Stimulated activated CD4-positive, alpha-beta T cell treated with anti-CD3 and anti-CD28 coated beads, Interleukin-15, amount 100 ng/mL, for 48 hours (primary cell): Measurements from ENCODE around the gene HRH3.

Experiments
- DNase-seq, 2 donors: peaks; one replicate each; pipeline ENCODE4 v3.0.0-alpha.2; 2020; ENCODE audit warnings: low read depth in 2 of 2

The HRH3 gene

DNA sequence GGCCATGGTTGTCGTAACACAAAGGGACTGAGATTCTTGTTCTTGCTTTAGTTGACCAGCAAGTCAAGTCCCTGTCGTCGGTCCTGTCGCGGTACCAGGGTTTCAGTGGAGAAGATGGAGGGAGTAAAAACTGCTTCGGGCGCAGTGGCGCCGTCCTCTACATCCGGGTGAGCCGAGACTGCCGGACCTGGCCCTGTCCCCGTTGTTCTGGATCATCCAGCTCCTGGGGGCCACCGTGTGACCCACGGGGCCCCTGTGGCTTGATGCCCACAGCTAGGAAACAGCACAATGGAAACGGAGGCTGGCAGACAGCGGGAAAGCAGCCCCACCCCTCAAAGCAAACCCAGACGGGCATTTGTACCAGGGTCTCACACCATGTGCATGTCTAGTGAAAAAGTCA, 22.3 kb downstream of the HRH3 start:
- no peak for DNase-seq

DNA sequence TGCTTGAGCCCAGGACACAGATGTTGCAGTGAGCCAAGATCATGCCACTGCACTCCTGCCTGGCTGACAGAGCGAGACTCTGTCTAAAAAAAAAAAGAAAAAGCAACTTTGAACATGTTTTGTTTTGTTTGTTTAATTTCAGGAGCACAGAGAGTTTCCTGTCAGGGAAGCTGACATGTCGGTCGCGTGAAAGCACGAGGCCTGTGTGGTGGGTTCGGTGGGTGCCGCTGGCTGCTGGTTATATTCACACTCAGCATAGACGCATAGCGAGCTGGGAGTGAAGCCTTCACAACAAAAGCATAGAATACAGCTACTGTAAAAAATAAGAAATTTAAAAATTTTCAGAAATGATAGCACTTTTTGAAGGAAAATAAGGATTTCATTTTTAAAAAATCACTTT, 22.8 kb downstream of the HRH3 start:
- no peak for DNase-seq

DNA sequence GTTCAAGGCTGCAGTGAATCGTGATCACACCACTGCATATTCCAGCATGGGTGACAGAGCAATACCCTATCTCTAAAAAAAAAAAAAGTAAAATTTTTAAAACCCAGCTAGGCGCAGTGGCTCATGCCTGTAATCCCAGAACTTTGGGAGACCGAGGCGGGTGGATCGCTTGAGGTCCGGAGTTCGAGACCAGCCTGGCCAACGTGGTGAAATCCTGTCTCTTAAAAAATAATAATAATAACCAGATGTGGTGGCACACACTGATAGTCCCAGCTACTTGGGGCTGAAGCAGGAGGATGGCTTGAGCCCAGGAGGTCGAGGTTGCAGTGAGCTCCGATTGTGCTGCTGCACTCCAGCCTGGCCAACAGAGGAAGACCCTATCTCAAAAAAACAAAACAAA, 23.8 kb downstream of the HRH3 start:
- no peak for DNase-seq

DNA sequence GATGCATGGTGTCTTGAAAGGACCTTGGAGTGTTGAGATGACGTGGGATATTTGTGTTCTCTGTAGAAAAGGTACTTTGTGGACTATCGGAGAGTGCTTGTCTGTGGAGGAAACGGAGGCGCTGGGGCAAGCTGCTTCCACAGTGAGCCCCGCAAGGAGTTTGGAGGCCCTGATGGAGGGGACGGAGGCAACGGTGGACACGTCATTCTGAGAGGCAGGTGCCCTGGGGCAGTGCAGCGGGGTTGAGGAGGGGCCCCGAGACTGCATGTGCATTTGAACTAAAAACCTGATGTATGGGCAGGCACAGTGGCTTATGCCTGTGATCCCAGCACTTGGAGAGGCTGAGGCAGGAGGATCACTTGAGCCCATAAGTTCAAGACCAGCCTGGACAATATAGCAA, 24.3 kb downstream of the HRH3 start:
- no peak for DNase-seq

DNA sequence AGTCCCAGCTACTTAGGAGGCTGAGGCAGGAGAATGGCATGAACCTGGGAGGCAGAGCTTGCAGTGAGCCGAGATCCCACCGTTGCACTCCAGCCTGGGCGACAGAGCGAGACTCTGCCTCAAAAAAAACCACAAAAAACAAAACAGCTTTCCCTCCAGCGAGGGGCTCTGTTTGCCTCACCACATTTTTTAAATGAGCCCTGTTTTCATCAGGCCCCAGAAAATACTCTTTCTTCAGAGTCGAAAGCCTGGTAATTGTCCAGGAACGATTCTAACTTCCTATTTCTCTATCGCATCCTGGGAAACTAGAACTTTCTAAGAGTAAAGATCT, 25.0 kb downstream of the HRH3 start:
- no peak for DNase-seq

DNA sequence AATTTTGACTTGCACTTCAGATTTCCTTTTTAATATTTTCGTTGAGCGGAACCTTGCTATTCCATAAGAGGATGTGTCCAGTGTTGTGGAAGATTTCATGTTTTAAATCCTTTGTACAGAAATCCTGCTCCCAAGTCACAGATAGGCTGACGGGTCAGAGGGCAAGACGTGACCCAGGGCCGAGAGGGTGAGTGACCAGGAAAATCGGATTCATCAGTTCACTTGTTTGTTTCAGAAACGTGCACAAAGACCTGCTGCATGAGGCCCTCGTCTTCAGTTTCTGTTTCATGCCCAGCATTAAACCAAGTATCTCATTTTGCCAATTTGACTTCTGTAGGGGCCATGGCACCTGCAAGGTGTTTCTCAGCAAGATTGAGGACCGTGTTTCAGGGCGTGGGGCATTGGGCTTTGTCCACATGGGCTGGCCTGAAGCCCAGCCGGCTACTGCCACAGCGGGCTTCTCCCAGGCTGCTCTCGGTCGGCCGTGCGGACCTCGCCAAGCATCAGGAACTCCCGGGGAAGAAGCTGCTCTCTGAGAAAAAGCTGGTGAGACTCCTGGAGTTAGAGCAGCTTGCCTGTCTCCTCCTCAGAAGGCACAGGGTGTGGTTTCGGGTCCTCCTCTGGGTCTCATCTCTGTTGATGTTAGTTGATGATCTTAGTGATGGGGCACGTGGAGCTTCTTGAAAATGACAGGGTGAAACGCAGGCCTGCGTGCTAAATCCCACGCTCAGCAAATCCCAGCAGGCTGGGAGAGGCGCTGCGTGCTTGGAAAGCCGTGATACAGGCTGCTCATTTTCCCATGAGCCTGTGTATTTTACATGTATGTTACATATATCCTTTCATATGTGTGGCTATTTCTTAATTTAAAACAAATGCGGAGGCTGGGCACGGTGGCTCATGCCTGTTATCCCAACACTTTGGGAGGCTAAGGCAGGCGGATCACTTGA, 26.7 kb downstream of the HRH3 start:
- no peak for DNase-seq

DNA sequence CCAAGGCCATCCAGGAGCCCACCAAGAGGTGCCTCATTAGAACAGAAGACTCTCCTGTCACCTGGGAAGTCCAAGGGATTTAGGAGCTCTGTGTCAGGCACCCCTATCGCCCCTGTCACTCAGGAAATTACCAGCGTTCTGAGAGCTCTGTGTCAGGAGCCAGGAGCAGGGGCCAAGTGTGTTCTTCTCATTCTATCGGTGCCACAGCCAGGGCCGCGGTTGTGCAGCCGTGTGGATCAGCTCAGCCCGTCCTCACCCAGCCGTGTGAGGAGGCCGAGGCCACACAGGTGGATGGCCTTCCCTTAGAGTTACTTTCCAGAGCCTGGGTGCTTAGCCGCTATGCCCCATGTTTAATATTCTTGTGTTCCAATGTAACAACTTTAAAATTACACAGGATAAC, 27.4 kb downstream of the HRH3 start:
- no peak for DNase-seq

DNA sequence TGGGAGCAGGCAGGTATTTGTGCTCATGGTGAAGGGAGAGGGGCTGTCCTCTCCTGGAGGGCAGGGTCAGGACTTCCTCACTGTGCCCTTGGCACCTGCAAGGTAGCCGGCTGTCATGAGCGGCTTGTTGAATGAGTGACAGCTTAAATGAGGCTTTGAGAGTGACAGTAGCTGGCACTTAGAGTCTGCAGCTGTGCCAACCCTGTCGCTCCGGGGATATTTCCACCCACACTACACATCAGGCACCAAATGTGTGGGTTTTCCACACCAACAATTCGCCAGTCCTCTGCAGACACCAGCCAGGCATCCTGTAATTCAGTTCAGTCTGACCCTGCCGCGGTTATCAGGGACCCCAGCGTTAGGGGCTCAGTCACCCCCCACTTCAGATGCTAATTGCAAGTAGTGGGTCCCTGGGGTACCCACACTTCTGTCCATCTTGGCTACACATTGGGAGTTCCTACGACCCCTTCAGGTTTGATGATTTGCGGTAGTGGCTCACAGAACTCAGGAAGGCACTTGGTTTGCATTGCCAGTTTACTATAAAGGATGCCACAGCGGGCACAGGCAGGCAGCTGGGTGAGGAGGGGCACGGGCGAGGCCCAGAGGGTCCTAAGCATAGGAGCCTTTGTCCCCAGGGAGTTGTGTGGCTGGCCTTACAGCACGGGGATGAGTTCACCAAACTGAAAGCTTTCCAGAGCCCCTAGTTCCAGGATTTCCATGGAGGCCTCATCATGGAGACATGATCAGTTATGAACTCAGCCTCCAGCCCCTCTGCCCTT, 28.1 kb downstream of the HRH3 start:
- DNase-seq, result no peak

DNA sequence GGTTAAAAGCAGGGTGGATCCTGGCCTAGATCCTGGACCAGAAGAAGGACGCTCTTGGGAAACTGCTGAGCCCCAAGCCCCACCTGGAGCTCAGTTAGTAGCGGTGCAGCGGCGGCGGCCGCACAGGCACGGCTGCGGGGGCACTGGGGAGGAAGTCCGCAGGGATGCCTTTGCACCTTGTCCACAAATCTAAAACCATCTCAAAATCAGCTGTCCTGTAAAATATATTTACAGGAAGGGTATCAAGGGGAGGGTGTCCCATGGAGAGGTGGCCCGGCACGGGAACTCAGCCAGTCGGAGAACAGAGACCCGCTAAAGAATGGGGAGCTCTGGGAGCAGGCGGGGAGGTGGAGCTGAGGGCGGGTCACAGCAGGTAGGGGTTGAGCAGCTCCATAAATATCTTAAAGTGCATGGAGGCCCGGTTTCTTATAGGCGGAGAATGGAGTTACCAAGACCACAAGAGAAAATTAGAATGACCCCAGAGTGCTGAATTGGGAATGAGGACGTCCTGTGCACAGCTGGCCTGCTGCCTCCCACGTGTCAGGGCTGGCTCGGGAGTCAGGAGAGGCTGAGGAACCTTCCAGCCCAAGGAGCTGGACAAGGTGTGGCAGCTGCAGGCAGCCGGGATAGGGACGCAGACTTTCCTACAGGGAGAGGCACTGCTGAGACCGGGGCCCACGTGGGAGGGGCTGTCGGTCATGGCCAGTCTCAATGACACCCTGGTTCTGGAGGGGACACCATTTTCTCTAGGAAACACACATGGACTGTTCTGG, 29.3 kb downstream of the HRH3 start:
- no peak for DNase-seq

DNA sequence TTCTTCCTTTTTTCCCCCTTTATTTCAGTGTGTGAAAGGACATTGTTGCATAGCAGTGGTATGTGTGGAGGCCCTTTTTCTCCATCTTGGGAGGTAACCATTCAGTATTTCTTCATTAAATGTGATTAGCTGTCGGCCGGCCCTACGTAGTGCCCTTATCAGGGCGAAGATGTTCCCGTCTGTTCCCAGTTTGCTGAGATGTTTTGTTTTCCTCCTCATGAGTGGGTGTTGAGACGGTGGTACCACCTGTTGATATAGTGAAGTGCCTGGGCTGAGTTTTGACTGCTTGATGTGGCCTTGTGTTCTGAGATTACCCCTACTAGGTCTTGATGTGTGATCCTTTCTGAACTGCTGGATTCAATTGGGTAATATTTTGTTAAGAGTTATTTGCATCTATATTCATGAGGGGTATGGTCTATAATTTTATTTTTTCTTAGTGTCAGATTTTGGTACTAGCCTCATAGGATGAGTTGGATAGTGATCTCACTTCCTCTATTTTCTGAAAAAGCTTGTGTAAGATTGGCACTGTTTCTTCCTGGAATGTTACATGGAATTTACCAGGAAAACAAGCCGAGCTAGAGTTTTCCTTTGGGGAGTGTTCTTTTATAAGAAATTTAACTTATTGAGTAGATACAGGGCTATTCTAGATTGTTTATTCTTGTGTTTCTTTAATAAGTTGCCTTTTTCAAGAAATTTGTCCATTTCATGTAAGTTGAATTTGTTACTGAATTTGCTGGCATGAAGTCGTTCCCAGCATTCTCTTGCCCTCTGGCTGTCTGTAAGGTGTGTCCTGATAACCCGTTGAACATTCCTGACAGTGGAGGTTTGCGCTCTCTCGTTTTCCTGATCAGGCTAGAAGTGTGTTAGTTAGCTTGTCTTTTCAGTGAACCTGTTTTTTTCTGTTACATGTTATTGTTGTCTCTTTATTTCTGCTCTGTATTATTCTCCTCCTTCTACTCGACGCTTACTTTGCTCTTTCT, 32.9 kb downstream of the HRH3 start:
- DNase-seq, result no peak

DNA sequence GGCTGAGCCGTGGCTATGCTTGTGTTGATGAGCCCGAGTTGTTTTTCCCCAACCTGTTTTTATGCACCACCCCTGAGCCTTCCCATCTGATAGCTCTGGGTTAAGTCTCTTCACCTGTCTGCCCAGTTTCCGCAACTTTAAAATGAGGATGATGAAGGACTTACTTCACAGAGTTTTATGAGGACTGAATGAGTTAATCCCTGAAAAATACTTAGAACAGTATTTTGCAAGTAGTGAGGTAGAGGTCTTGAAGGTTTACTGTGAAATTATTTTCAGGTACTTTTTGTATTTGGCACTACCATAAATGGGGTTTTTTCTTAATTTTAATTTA, 34.0 kb downstream of the HRH3 start:
- no peak for DNase-seq

DNA sequence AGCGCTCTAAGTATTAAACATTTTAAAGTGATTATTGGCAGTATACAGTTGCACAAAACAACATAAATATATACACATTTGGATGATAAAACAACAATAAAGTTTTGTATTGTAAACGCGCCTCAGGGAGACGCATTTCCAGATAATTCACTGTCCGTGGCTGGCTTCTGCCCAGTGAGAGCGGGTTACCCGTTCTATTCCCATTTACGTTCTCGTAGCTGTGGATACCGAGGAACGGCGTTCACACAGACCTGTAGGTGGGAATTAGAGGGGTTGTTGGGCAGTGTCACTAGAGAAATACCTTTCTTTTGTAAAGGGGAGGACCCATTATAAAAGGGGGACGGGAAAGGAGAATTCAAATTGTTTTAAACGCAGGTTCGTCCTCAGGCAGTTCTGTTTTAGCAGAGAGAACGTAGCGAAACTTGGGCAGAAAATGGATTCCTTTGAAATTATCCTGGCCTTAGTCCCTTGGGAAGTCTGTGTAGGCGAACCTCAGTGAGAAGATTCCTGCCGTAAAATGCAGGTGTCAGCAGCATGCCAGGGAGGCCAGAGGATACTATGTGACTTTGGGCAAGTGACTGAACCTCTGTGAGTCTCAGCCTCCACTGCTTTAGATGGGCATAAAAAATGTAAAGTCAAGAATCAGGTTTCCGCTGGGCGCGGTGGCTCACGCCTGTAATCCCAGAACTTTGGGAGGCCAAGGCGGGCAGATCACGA, 36.5 kb downstream of the HRH3 start:
- DNase-seq, result no peak

DNA sequence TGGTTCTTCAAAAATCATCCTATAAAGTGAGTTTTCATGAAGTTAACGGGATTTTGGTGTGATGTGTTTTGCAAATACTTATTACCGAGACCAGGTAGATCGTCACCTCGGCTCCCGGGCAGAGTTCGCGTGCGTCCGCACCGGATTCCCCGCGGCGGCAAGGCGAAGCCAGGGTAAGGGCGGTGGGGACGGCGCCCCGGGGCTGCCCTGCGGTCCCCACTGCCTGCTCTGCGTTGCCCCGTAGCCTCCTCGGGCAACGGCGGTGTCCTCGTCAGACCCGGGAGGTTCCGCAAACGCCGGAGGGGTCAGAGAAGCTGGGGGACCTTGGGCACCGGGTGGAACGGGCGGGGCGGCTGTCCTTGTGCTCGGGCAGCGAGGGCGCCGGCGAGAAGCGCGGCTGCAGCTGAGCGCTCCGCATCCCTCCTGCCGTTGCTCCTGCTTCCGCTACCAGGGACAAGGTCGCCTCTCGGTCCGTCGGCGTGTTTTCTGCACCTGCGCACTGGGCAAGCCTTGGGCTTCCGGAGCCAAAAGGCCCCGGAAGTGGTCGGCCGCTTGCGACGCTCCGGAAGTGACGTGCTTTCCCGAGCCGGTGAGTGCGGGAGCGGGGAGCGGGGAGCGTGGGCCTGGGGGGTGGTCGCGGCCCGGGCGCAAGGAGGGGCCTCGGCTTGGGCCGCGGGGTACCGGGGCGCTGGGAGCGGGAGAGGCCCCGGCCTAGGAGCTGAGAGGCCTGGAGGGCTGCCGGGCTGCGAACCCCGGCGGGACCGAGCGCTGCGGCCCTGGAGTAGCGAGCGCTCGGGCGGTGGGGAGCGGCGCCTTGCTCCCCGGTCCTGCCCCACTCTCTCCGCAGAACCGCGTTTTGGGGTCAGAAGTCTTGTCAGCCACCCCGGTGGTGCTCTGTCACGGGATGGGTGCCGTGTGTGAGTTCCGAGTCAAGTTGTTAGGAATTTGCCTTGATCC, 37.3 kb downstream of the HRH3 start, which contains the start of gene MTG2:
TSS of gene MTG2 (plus strand) at position 560 of the 957 bp plus-strand sequence. CDS start 10,393 bp downstream, outside the sequence.
- peak; percentile 92 for DNase-seq

DNA sequence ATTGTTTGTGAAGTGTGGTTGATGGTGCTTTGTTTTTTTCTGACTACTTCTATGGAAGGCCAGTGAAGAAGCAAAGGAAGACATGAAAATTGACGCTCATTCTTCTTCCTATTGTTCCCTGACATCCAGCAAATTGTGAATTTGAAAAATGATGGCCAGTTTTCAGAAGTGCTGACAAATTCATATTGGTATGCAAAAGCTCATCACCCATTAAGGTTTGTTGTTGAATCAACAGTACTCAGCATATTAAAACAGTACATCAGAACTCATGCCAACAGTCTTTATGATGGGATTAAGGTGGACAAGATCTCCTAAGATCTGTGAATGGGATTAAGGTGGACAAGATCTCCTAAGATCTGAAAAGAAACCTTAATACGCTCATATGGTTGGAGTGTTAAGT, 38.3 kb downstream of the HRH3 start:
- no peak for DNase-seq

DNA sequence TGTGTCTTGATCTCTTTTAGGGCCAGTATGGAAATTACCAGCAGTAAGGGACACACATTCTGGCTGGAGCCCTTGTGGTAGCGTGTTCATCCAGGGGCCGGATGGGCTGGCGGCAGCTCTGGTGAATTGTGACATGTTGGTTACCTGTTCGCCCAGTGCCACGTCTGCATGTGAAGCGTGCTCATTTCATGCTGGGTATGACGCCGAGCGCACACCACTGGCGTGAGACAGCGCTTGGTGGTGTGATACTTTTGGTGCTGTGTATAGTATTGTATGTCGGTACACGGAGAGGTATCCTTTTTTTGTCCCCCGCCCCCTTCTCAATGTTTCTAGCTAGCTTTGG, 40.9 kb downstream of the HRH3 start:
- DNase-seq, result no peak

DNA sequence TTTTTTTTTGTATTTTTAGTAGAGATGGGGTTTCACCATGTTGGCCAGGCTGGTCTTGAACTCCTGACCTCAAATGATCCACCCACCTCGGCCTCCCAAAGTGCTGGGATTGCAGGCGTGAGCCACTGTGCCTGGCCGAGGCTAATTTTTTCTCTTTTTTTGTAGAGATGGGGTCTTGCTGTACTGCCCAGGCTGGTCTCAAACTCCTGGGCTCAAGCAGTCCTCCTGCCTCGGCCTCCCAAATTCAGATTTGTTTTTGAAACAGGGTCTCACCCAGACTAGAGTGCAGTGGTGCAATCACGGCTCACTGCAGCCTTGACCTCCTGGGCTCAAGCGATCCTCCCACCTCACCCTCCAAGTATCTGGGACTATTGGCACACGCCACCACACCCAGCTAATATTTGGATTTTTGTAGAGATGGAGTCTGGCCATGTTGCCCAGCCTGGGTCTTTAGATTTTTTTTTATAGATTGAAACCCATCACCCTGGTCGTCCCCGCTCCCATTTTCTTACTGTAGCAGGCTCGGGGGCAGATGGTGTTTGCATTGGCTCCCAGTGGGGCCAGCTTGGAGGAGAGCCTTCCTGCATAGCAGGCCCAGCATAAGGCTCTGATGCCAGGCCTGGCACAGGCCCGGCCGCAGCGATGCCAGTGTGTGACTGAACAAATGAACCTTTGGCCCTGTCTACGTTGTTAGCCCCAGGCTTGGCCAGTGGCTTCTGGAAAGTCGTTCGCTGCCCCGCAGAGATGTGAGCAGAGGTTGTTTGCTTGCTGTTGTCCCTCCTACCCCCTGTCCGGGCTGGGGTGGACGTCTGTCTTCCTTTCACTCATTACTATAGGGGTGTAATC, 41.5 kb downstream of the HRH3 start:
- no peak for DNase-seq

DNA sequence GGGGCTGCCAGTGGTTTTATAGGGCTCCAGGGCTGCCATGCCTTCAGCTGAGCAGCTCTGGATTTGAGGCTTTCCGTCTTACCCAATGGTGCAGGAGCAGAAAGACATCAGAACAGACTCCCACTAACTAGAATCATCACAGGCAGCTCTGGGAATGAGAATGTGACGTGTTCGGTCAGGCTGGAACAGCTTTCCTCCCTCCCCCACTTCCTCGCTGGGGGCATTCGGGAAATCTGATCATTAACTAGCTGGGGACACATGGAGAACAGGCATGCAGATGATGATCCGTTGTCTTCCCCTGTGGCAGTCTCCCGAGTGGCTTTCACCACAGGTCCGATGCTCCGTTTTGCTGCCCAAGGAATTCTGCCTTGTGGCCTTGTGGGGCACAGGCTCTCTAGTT, 42.8 kb downstream of the HRH3 start:
- no peak for DNase-seq

DNA sequence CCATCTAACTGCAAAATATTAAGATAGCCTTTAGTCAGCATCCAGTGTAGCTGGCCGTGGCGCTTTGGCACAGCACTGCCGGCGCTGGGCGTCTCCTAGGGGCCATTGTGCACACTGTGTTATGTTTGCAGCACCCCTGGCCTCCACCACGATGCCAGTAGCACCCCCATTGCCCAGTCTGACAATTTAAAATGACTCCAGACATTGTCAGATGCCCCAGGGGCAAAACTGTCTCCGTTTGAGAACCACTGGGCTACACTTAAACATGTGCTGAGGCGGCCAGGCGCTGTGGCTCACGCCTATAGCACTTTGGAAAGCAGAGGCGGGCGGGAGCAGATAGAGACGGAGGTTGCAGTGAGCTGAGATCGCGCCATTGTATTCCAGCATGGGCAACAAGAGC, 43.2 kb downstream of the HRH3 start:
- no peak for DNase-seq

DNA sequence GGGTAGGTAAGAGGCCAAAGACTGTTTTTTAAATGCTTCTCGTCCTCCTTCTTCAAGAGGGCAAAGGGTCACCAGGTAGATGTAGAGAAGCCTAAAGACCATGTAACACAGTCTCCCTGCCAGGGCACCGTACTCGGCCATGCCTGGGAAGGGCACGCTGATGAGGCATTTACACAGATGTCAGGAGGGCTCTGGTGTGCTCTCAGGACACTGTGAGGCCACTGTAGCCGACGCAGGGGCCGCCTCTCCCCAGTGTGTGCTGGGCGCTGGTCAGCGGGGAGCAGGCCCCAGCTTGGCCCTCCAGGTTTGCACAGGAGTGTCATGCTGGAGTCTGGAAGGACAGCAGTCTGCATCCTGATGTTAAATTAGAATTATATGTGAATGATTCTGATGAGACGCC, 44.4 kb downstream of the HRH3 start:
- no peak for DNase-seq
